Lung (tissue), 12 donors: ENCODE data around the gene DENND1A. TPM values are rescaled to one million over a fixed set of nuclear protein-coding genes. Genes with fewer than 3 reads are reported as not detected.

ENCODE experiments used
- ATAC-seq: fragments of 200-7000 bp; cut with Tn5 transposase; one replicate; pipeline ENCODE4 v1.9.1; 2020; ENCODE audit warnings: moderate number of reproducible peaks; ENCODE audit not compliant: insufficient read depth, low FRiP score
- DNase-seq, 3 donors: peaks; one replicate each; pipeline ENCODE4 v3.0.0-alpha.2; 2013 to 2017
- H3K27ac ChIP-seq, 2 donors: one replicate each; pipeline ENCODE4 v1.5.1; 2013; ENCODE audit warnings: mild to moderate bottlenecking in 2 of 2, moderate library complexity in 2 of 2, control low read depth in 1 of 2, inconsistent platforms in 1 of 2, low read depth in 1 of 2, low read length in 1 of 2
- H3K27me3 ChIP-seq, 3 donors: one replicate each; pipeline ENCODE4 v1.5.1; 2013; ENCODE audit warnings: low read length in 2 of 3; ENCODE audit not compliant: control insufficient read depth in 3 of 3, insufficient read depth in 3 of 3
- H3K36me3 ChIP-seq, 4 donors: one replicate each; pipeline ENCODE4 v1.5.1; 2013; ENCODE audit warnings: low read length in 4 of 4, mild to moderate bottlenecking in 1 of 4, moderate library complexity in 1 of 4; ENCODE audit not compliant: control insufficient read depth in 4 of 4, insufficient read depth in 4 of 4
- H3K4me1 ChIP-seq, 5 donors: one replicate each; pipeline ENCODE4 v1.5.1; 2013; ENCODE audit warnings: low read length in 5 of 5, mild to moderate bottlenecking in 2 of 5, moderate library complexity in 1 of 5; ENCODE audit not compliant: control insufficient read depth in 5 of 5, insufficient read depth in 5 of 5
- H3K4me3 ChIP-seq: one replicate; pipeline ENCODE4 v1.5.1; 2013; ENCODE audit warnings: mild to moderate bottlenecking, control low read depth, moderate library complexity
- H3K9ac ChIP-seq, 2 donors: one replicate each; pipeline ENCODE4 v1.5.1; 2013; ENCODE audit warnings: low read length in 2 of 2, control low read depth in 1 of 2; ENCODE audit not compliant: insufficient read depth in 1 of 2
- H3K9me3 ChIP-seq, 4 donors: one replicate each; pipeline ENCODE4 v1.5.1; 2013; ENCODE audit warnings: low read length in 3 of 4, mild to moderate bottlenecking in 1 of 4, moderate library complexity in 1 of 4; ENCODE audit not compliant: control insufficient read depth in 4 of 4, insufficient read depth in 3 of 4
- WGBS, 2 donors: extraction: QIAGEN DNeasy Blood & Tissue Kit; methylation state at CpG; one replicate each; pipeline ENCODE4 v1.1.7; 2013; 5-methylcytosine and 5-hydroxymethylcytosine counted together
- polyA plus RNA-seq, 2 donors: library from polyadenylated mRNA; stranded (reverse); fragments of 200-250 nt; gene quantifications; one replicate each; pipeline ENCODE4 v1.2.1, GENCODE V29; 2013
- total RNA-seq, 2 donors: library from RNA; depleted of rRNA in 1 of 2; stranded (reverse); fragments of >200 nt in 1 of 2; gene quantifications; one replicate each; pipeline ENCODE4 v1.2.1, GENCODE V29; 2014 to 2021
- TF ChIP-seq, protein P1 (sequence below): IDR thresholded peaks from 2 replicates; pipeline ENCODE4 v1.5.1; 2012; ENCODE audit warnings: mild to moderate bottlenecking; ENCODE audit errors: control extremely low read depth, extremely low read depth
- donor health status: control.
- donor health status: control.
- donor health status: Bipolar disorder and iron deficiency.
- donor health status: healthy.
- donor health status: DM: yes; HTN: yes; CAD: no.

The DENND1A gene
- total and polyA plus RNA-seq, 4 donors: 5.7 to 29.8 (median 14.5) TPM

DNA sequence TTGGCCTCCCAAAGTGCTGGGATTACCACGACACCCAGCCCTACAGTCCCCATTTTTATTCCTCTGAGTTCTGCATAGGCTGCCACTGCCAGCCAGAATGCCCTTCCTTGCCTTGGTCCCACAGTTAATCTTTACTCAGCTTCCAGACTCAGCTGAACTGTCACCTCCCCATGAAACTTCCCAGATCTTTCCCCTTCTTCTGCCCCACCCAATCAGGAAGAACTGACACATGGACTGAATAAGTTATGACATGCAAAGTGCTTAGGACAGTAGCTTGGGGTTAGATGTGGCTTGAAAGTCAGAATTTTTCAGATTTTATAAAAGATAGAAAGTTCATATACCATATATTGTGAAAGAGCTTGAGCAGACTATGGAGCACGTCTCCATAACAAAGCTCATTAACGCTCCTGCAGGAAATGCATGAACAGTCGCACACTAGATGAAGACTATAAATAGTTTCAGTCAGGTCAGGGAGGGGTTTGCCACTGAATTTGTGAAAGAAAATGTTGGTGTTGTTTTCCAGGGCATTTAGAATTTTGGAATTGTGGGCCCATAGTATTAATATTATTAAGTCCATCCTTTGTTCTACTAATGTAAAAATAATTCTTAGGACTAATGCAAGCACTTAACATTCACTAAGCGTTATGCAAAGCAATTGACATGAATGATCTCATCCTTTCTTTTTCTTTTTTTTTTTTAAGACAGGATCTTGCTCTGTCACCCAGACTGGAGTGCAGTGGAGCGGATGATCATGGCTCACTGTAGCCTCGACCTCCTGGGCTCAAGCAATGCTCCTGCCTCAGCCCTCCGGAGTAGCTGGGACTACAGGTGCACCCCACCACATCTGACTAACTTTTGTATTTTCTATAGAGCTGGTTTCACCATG, 36.1 kb upstream of the DENND1A start:
- ATAC-seq: no peak
- peaks cover 0 to 27% (median 6%) of the 10 kb centered on the region in 3 donors for H3K27me3 ChIP-seq
- 55 to 62% methylated on average over 8 of the region's 8 CpGs for WGBS, 2 donors

DNA sequence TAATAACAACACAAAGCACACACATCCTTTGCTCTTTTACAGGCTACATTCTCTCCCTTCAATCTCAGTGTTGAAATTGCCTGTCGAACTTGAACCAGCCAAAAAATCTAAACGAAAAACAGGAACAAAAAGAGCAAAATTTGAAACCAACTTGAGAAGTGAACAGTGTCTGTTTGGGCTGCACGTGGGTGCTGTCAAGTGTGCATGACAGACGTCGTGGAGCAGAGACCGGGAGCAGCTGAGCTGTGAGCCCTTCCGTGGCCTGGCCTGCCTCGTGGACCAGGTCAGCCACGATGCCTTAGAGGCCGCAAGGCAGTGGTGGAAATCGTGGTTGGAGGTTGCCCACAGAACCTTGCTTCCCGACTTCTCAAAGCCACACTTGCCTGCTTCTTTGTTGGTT, 34.8 kb upstream of the DENND1A start:
- peaks cover 0 to 6% (median 0%) of the 10 kb centered on the region in 4 donors for H3K9me3 ChIP-seq
- WGBS, 2 donors: 27 to 55% methylated on average over 12 of the region's 12 CpGs
- TF ChIP-seq, protein P1, sequence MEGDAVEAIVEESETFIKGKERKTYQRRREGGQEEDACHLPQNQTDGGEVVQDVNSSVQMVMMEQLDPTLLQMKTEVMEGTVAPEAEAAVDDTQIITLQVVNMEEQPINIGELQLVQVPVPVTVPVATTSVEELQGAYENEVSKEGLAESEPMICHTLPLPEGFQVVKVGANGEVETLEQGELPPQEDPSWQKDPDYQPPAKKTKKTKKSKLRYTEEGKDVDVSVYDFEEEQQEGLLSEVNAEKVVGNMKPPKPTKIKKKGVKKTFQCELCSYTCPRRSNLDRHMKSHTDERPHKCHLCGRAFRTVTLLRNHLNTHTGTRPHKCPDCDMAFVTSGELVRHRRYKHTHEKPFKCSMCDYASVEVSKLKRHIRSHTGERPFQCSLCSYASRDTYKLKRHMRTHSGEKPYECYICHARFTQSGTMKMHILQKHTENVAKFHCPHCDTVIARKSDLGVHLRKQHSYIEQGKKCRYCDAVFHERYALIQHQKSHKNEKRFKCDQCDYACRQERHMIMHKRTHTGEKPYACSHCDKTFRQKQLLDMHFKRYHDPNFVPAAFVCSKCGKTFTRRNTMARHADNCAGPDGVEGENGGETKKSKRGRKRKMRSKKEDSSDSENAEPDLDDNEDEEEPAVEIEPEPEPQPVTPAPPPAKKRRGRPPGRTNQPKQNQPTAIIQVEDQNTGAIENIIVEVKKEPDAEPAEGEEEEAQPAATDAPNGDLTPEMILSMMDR: no peak
- H3K9ac ChIP-seq: no peak overlapping the region
- peaks cover 0 to 21% (median 6%) of the 10 kb centered on the region in 3 donors for H3K27me3 ChIP-seq
- no peak overlapping the region for H3K27ac ChIP-seq
- DNase-seq (no peak), ATAC-seq (no peak)
- no peaks in the 10 kb centered on the region for H3K4me1 ChIP-seq
- no peak overlapping the region for H3K4me3 ChIP-seq
- H3K36me3 ChIP-seq: no peaks in the 10 kb centered on the region

More for the DNA sequence above, 36.1 kb upstream of the DENND1A start:
- TF ChIP-seq, protein P1: no peak
- no peak for DNase-seq
- H3K27ac ChIP-seq: no peak overlapping the region
- H3K4me1 ChIP-seq: no peaks in the 10 kb centered on the region
- no peak overlapping the region for H3K9ac ChIP-seq
- H3K36me3 ChIP-seq: no peaks in the 10 kb centered on the region
- no peak overlapping the region for H3K4me3 ChIP-seq
- H3K9me3 ChIP-seq: peaks cover 0 to 6% (median 0%) of the 10 kb centered on the region in 4 donors

DNA sequence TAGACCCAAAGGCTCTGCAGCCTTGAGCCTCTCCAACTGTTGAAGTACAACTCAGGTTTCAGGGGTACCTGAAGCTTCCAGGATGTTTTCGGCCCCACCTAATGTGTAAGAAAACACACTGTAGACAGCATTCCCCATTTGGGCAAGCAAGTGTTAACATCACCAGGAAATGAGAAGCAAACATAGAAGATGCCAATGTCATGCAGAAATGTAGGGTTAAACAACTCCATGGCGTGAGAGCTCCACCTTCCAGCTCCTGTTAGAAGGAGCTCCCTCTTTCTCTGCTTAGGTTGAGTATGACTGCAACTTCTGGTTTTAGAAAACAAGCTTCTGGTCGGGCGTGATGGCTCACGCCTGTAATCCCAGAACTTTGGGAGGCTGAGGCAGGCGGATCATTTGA, 31.0 kb upstream of the DENND1A start:
- no peak overlapping the region for H3K27ac ChIP-seq
- H3K4me3 ChIP-seq: no peak overlapping the region
- DNase-seq: no peak
- H3K36me3 ChIP-seq: peaks cover 0 to 2% (median 0%) of the 10 kb centered on the region in 4 donors
- H3K27me3 ChIP-seq: peaks cover 0 to 30% (median 5%) of the 10 kb centered on the region in 3 donors
- TF ChIP-seq, protein P1: no peak
- no peaks in the 10 kb centered on the region for H3K4me1 ChIP-seq
- WGBS, 2 donors: 48 to 69% methylated on average over 6 of the region's 6 CpGs
- peaks cover 0 to 12% (median 0%) of the 10 kb centered on the region in 4 donors for H3K9me3 ChIP-seq
- no peak overlapping the region for H3K9ac ChIP-seq
- no peak for ATAC-seq
